ENCODE data around the gene CCDC117. TPM values are rescaled to one million over a fixed set of nuclear protein-coding genes. Genes with fewer than 3 reads are reported as not detected.
"Not testable (repeated sequence)": the region's sequence is repeated elsewhere in the genome, so short reads cannot be mapped to it uniquely, and the experiment has no call there.

Gene CCDC117
- polyA plus RNA-seq, 12 donors, result 21.0 to 32.3 (median 27.2) TPM; not detected in 1

DNA sequence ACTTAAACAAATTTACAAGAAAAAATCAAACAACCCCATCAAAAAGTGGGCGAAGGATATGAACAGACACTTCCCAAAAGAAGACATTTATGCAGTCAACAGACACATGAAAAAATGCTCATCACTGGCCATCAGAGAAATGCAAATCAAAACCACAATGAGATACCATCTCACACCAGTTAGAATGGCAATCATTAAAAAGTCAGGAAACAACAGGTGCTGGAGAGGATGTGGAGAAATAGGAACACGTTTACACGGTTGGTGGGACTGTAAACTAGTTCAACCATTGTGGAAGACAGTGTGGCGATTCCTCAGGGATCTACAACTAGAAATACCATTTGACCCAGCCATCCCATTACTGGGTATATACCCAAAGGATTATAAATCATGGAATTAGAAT lies 53.9 kb downstream of the CCDC117 start:
- DNase-seq, result not testable (repeated sequence)

DNA sequence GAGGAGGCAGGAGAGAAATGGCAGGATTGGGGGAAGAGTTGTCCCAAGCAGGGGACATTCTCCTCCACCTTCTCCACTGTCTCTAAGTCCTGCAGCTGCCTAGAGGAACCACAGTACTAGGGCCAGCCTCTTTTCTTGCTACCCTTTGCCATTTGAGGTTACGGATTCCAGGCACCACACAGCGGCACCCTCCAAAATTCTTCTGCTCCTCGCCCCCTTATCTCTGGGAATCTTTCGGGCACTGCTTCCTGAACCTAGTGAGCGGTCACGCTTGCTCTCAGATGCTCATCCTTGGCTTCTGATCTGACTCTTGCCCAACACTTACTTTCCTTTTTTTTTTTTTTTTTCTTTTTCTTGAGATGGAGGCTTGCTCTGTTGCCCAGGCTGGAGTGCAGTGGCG lies 54.4 kb downstream of the CCDC117 start:
- DNase-seq, result no peak

DNA sequence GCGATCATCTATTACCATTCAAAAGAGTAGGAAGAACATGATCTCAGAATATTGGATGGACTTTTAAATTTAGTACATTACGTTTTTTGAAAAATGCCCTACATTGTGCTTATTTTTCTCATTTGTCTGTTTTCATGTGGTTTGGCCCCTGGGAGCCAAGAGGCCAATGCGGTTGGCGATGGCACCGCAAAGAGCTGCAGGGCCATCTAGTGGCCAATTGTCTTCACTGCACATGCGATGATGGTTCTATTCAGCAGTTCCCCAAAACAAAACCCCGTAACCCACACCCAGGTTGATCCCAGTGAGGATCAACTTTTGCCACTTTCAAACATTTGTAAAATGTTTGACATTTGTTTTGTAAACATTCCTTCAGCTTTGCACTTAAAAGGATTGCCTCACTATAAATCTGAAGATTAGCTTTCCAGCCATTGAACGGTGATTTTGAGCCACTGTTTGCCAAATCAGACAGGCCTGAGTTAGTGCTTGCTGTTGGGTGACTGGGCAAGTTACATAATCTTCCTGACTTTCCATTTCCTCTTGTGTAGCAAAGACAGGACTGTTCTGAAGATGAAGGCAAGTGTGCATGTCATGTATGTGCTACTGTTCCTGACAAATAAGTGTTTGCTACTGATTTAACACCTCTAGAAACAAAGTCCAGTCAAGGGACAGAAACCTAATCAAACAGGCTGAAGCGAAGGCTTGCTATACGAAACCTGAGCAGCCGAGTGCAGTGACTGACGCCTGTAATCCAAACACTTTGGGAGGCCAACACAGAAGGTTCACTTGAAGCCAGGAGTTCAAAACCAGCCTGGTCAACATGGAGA lies 57.1 kb downstream of the CCDC117 start:
- DNase-seq, result peak; percentile 79

DNA sequence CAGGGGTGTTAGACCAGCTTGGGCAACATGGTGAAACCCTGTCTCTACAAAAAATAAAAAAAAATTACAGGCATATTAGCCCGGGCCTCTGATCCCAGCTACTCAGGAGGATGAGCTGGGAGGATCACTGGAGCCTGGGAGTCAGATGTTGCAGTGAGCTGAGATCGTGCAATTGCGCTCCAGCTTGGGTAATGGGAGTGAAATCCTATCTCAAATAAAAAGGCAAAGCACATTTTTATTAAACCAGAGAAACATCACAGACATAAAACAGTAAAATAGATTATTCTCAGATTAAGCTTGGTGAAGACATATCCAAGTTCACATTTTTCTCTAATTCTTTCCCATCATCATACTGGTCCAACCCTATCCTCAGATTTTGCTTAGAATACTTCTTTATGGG lies 57.9 kb downstream of the CCDC117 start:
- DNase-seq, result no peak

DNA sequence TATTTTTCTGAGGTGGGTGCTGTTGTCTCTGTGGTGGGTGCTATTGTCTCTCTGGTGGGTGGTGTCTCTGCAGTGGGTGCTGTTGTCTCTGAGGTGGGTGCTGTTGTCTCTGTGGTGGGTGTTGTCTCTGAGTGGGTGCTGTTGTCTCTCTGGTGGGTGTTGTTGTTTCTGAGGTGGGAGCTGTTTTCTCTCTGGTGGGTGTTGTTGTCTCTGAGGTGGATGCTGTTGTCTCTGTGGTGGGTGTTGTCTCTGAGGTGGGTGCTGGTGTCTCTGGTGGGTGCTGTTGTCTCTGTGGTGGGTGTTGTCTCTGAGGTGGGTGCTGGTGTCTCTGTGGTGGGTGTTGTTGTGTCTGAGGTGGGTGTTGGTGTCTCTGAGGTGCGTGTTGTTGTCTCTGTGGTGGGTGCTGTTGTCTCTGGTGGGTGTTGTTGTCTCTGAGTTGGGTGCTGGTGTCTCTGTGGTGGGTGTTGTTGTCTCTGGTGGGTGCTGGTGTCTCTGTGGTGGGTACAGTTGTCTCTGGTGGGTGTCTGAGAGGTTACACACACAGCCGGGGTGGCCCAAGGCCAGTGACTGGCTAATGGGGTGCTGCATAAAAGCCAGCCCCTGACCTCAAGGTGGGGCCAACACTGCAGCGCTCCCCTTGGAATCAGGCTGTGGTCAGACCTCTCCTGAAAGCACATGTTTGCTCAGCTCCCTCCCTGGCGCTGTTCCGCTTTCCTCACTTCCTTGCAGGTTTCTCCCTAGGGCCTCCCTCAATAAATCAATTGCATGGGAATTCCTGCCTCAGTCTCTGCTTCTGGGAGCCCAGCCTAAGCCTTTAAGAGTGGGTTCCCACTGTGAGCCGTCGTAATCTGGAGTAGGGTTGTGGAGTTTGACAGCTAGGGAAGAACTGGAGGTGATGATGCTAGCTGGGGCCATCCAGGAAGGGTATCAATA lies 58.9 kb downstream of the CCDC117 start:
- DNase-seq, result no peak

- DNase-seq, result no peak
These were observed 60.2 kb downstream of the CCDC117 start for GRCh38 chr22:28832731-28833130.

- no peak for DNase-seq
These were observed 60.9 kb downstream of the CCDC117 start for GRCh38 chr22:28833276-28833923.

- DNase-seq, result no peak
These were observed 63.2 kb downstream of the CCDC117 start for GRCh38 chr22:28835630-28836189.

DNA sequence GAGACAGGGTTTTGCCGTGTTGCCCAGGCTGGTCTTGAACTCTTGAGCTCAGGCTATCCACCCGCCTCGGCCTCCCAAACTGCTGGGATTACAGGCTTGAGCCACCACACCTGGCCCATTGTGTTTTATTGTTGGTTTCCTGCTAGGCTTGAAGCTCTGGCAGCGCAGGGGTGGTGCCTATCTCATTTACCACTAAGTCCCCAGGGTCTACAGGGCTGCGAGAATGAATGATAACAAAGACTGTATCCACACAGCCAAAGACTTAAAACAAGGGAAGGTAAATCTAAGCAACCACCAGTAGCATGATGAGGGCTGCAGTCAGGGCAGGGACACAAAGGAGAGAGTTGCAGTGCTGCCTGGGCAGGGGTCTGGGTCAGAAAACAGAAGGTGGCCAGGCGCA lies 65.1 kb downstream of the CCDC117 start:
- no peak for DNase-seq

Other genes with a start within 250 kb of the CCDC117 start
- 10 to 100 TPM; 20.5 to 38.3 (median 28.6) TPM for gene TTC28, start 92.9 kb upstream of the CCDC117 start, polyA plus RNA-seq (ENCODE audit: insufficient read length in 12 of 12)
- gene CHEK2, start 30.9 kb upstream of the CCDC117 start, polyA plus RNA-seq (ENCODE audit: insufficient read length in 12 of 12), result 10 to 100 TPM in 6 of 12 donors, 1 to 10 TPM in 5, not detected in 1; 6.4 to 36.5 (median 10.2) TPM
- gene HSCB, start 30.7 kb upstream of the CCDC117 start, polyA plus RNA-seq (ENCODE audit: insufficient read length in 12 of 12), result 10 to 100 TPM in 11 of 12 donors, not detected in 1; 14.7 to 24.0 (median 20.0) TPM
- gene XBP1, start 27.9 kb downstream of the CCDC117 start, polyA plus RNA-seq (ENCODE audit: insufficient read length in 12 of 12), result 10 to 100 TPM in 11 of 12 donors, not detected in 1; 57.5 to 99.1 (median 74.6) TPM
- 10 to 100 TPM in 7 of 12 donors, 1 to 10 TPM in 4, not detected in 1; 7.3 to 15.6 (median 10.5) TPM for gene ZNRF3, start 110.9 kb downstream of the CCDC117 start, polyA plus RNA-seq (ENCODE audit: insufficient read length in 12 of 12)